Neural cell (in vitro differentiated cells): ENCODE results near the gene COMT. TPM values are rescaled to one million over a fixed set of nuclear protein-coding genes. Genes with fewer than 3 reads are reported as not detected.

Experiments used
- H2AFZ ChIP-seq: fragments of 200-600, 300-800 bp; sonication (generic), shearing (Covaris generic); 2 replicates; pipeline ENCODE4 v1.6.0; 2014; ENCODE audit warnings: low read depth, mild to moderate bottlenecking, antibody characterized with exemption, low read length, moderate library complexity
- H3F3A ChIP-seq: fragments of 200-600 bp; shearing (Covaris generic); 2 replicates; pipeline ENCODE4 v1.6.1; 2016; ENCODE audit warnings: mild to moderate bottlenecking, moderate library complexity, mixed read lengths, antibody characterized with exemption, low read length; ENCODE audit not compliant: insufficient read depth, poor library complexity, severe bottlenecking
- H3K27ac ChIP-seq: fragments of 200-600, 300-800 bp; sonication (generic), shearing (Covaris generic); 2 replicates; pipeline ENCODE4 v1.5.1; 2014; ENCODE audit warnings: mild to moderate bottlenecking, low read length, moderate library complexity
- H3K27me3 ChIP-seq: fragments of 300-800, 200-600 bp; sonication (generic), shearing (Covaris generic); 2 replicates; pipeline ENCODE4 v1.6.0; 2014; ENCODE audit warnings: mild to moderate bottlenecking, low read depth, low read length, moderate library complexity; ENCODE audit not compliant: insufficient read depth
- H3K36me3 ChIP-seq: fragments of 300-800, 200-600 bp; sonication (generic), shearing (Covaris generic); 2 replicates; pipeline ENCODE4 v1.5.1; 2014; ENCODE audit warnings: mild to moderate bottlenecking, antibody characterized with exemption, low read length, moderate library complexity; ENCODE audit not compliant: insufficient read depth
- H3K4me2 ChIP-seq: fragments of 300-800, 200-600 bp; sonication (generic), shearing (Covaris generic); 2 replicates; pipeline ENCODE4 v1.6.0; 2014; ENCODE audit warnings: mild to moderate bottlenecking, low read length
- H3K4me3 ChIP-seq: fragments of 300-800, 200-600 bp; sonication (generic), shearing (Covaris generic); 2 replicates; pipeline ENCODE4 v1.5.1; 2014; ENCODE audit warnings: mild to moderate bottlenecking, low read length, moderate library complexity
- H3K79me2 ChIP-seq: fragments of 200-600 bp; shearing (Covaris generic); replicated peaks from 2 replicates; pipeline ENCODE4 v1.6.0; 2014; ENCODE audit warnings: mild to moderate bottlenecking, low read length, moderate library complexity; ENCODE audit not compliant: insufficient read depth
- H3K9ac ChIP-seq: fragments of 300-800, 200-600 bp; sonication (generic), shearing (Covaris generic); 2 replicates; pipeline ENCODE4 v1.6.1; 2016; ENCODE audit warnings: mild to moderate bottlenecking, low read length, mixed read lengths
- H3K9me2 ChIP-seq: fragments of 200-600 bp; shearing (Covaris generic); 2 replicates; pipeline ENCODE4 v1.6.1; 2016; ENCODE audit warnings: mild to moderate bottlenecking, low read length, mixed read lengths; ENCODE audit not compliant: insufficient read depth
- H3K9me3 ChIP-seq: fragments of 200-600, 300-800 bp; sonication (generic), shearing (Covaris generic); 2 replicates; pipeline ENCODE4 v1.6.1; 2016; ENCODE audit warnings: mild to moderate bottlenecking, mixed run types, low read length, moderate library complexity, mixed read lengths
- H4K20me1 ChIP-seq: fragments of 200-600 bp; shearing (Covaris generic); 2 replicates; pipeline ENCODE4 v1.6.1; 2016; ENCODE audit warnings: mild to moderate bottlenecking, mixed run types; ENCODE audit not compliant: insufficient read depth
- EP300 ChIP-seq: fragments of 450-650 bp; conservative IDR thresholded peaks from 2 replicates; pipeline ENCODE4 v1.6.1; 2014; ENCODE audit warnings: antibody characterized with exemption, mild to moderate bottlenecking, moderate library complexity; ENCODE audit not compliant: poor library complexity, severe bottlenecking
- EZH2 ChIP-seq: fragments of 200-600, 300-800 bp; shearing (Covaris generic), sonication (generic); IDR thresholded peaks from 2 replicates; pipeline ENCODE4 v1.6.1; 2014; ENCODE audit warnings: antibody characterized with exemption, low read length, borderline replicate concordance, mild to moderate bottlenecking; ENCODE audit not compliant: insufficient read depth, poor library complexity, severe bottlenecking
- MXI1 ChIP-seq: fragments of 450-650 bp; conservative IDR thresholded peaks from 2 replicates; pipeline ENCODE4 v1.6.1; 2014; ENCODE audit warnings: antibody characterized with exemption, mild to moderate bottlenecking; ENCODE audit not compliant: poor library complexity, severe bottlenecking
- POLR2AphosphoS5 ChIP-seq: IDR thresholded peaks from 2 replicates; pipeline ENCODE4 v1.6.1; 2012
- RAD21 ChIP-seq: fragments of 450-650 bp; conservative IDR thresholded peaks from 2 replicates; pipeline ENCODE4 v1.6.1; 2014; ENCODE audit warnings: antibody characterized with exemption, mild to moderate bottlenecking, moderate library complexity
- SMC3 ChIP-seq: fragments of 450-650 bp; conservative IDR thresholded peaks from 2 replicates; pipeline ENCODE4 v1.6.1; 2014; ENCODE audit warnings: antibody characterized with exemption, mild to moderate bottlenecking, moderate library complexity; ENCODE audit not compliant: poor library complexity
- TAF1 ChIP-seq: IDR thresholded peaks from 2 replicates; pipeline ENCODE4 v1.6.1; 2012; ENCODE audit warnings: low read depth
- polyA plus RNA-seq: library from polyadenylated mRNA; depleted of rRNA; stranded (reverse); fragments of >200 nt; gene quantifications from 2 replicates; pipeline ENCODE4 v1.2.3, GENCODE V29; 2014
- TF ChIP-seq, protein P1 (sequence below): IDR thresholded peaks from 2 replicates; pipeline ENCODE4 v1.6.1; 2012; ENCODE audit warnings: borderline replicate concordance
- TF ChIP-seq, protein P2 (sequence below): fragments of 450-650 bp; IDR thresholded peaks from 2 replicates; pipeline ENCODE4 v1.5.1; 2014; ENCODE audit warnings: antibody characterized with exemption, mild to moderate bottlenecking, moderate library complexity; ENCODE audit not compliant: poor library complexity, severe bottlenecking

COMT gene
- polyA plus RNA-seq, 1 donor from 2014 or later: 14.2 TPM

DNA sequence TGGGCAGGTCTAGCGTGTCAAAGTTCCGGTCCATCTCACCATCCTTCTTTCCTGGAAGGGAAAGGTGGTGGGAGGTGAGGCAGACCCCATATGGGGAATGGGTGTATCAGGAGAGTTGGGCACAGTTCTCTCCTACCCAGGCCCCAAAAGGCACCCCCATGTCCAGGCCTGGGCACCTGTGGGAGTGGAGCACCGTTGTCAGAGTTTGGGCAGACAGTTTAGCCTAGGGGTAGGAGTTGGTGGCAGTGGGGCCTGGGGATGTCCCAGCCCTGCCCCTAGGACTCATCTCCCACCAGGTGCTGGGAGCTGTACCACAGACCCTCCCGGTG lies 34.1 kb downstream of the COMT start (continued):
- TF ChIP-seq, protein P1, sequence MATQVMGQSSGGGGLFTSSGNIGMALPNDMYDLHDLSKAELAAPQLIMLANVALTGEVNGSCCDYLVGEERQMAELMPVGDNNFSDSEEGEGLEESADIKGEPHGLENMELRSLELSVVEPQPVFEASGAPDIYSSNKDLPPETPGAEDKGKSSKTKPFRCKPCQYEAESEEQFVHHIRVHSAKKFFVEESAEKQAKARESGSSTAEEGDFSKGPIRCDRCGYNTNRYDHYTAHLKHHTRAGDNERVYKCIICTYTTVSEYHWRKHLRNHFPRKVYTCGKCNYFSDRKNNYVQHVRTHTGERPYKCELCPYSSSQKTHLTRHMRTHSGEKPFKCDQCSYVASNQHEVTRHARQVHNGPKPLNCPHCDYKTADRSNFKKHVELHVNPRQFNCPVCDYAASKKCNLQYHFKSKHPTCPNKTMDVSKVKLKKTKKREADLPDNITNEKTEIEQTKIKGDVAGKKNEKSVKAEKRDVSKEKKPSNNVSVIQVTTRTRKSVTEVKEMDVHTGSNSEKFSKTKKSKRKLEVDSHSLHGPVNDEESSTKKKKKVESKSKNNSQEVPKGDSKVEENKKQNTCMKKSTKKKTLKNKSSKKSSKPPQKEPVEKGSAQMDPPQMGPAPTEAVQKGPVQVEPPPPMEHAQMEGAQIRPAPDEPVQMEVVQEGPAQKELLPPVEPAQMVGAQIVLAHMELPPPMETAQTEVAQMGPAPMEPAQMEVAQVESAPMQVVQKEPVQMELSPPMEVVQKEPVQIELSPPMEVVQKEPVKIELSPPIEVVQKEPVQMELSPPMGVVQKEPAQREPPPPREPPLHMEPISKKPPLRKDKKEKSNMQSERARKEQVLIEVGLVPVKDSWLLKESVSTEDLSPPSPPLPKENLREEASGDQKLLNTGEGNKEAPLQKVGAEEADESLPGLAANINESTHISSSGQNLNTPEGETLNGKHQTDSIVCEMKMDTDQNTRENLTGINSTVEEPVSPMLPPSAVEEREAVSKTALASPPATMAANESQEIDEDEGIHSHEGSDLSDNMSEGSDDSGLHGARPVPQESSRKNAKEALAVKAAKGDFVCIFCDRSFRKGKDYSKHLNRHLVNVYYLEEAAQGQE: no peak

DNA sequence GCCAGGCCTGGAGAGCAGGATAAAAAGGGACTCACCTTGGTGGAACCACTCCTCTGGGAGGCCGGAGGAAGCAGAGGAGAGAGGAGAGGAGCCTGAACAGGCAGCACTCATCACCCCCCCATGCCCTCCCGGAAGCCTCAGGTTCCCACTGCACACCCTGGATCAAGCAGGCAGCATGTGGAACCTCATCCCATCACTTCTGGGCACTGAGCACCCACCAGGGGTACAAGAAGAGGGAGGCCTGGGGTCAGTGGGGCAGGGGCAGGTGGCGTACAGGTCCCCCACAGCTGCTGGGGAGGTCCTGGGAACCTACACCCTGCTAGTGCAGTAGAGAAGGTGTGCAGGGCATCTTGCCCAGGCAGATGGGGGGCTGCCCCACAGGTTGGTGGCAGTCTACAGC lies 35.1 kb downstream of the COMT start:
- TF ChIP-seq RAD21 (no peak), SMC3 (no peak), MXI1 (no peak), EZH2 (no peak), EP300 (no peak), POLR2AphosphoS5 (no peak), TAF1 (no peak)
- TF ChIP-seq, protein P2, sequence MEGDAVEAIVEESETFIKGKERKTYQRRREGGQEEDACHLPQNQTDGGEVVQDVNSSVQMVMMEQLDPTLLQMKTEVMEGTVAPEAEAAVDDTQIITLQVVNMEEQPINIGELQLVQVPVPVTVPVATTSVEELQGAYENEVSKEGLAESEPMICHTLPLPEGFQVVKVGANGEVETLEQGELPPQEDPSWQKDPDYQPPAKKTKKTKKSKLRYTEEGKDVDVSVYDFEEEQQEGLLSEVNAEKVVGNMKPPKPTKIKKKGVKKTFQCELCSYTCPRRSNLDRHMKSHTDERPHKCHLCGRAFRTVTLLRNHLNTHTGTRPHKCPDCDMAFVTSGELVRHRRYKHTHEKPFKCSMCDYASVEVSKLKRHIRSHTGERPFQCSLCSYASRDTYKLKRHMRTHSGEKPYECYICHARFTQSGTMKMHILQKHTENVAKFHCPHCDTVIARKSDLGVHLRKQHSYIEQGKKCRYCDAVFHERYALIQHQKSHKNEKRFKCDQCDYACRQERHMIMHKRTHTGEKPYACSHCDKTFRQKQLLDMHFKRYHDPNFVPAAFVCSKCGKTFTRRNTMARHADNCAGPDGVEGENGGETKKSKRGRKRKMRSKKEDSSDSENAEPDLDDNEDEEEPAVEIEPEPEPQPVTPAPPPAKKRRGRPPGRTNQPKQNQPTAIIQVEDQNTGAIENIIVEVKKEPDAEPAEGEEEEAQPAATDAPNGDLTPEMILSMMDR: no peak
- TF ChIP-seq, protein P1: no peak

More for the DNA sequence above, 35.1 kb downstream of the COMT start:
- Histone ChIP-seq H3K9ac (no peak overlapping the region), H3K36me3 (no peaks in the 10 kb centered on the region), H3K27ac (no peak overlapping the region), H3K9me2 (no peaks in the 10 kb centered on the region), H3F3A (no peaks in the 10 kb centered on the region), H3K4me2 (no peak overlapping the region), H3K4me3 (no peak overlapping the region), H2AFZ (no peak overlapping the region), H4K20me1 (no peaks in the 10 kb centered on the region), H3K27me3 (no peaks in the 10 kb centered on the region), H3K79me2 (no peaks in the 10 kb centered on the region), H3K9me3 (no peaks in the 10 kb centered on the region)
